Measurements from ENCODE around the gene HS1BP3.

HS1BP3 gene

GRCh38 chr2:20627712-20628380, 23.1 kb downstream of the HS1BP3 start:
- DNase-seq: no peak

- no peak for DNase-seq
These were observed 24.0 kb downstream of the HS1BP3 start for GRCh38 chr2:20626698-20627513.

GRCh38 chr2:20626392-20626697, 24.6 kb downstream of the HS1BP3 start:
- no peak for DNase-seq

DNA sequence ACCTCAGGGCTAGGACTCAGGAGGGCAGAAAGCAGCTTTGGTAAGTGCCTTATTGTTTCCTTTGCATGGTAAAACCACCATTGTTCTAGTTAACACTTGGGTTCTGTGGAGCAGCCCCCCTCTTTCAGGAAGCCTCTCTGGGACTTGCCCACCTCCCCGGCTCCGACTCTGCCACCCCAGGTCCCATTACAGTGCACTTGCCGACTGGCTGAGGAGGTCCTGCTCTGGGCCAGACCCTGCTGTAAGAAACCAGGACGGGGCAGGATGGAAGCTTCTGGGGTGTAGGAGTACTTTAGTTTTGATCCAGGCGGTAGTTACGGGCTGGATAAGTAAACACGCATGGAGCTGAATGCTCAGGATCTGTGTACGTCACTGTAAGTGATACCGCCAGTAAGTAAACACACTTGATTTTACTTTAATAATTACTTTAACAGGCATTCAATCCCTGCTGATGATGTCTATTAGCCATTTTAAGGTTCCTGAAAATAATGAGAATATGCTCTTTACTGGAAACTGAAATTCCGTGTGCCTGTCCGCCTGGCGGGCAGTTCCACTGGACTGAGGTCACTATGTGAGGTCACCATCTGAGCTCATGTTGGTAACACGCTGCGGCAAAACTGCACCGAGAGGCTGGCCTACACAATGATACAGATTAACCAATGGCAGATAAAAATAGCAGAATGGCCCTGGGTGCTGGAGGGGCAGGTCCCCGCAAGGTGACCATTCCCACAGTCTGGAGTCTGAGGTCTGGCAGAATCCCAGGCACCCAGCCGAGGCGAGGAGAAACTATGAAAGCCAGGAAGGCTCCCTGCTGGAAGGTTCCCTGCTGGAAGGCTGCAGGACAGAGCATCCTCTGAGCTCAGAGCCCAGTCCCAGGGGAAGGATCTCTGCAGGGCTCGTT, 25.2 kb downstream of the HS1BP3 start:
- peak; percentile 15 for DNase-seq

GRCh38 chr2:20624884-20625485, 25.9 kb downstream of the HS1BP3 start:
- no peak for DNase-seq

DNA sequence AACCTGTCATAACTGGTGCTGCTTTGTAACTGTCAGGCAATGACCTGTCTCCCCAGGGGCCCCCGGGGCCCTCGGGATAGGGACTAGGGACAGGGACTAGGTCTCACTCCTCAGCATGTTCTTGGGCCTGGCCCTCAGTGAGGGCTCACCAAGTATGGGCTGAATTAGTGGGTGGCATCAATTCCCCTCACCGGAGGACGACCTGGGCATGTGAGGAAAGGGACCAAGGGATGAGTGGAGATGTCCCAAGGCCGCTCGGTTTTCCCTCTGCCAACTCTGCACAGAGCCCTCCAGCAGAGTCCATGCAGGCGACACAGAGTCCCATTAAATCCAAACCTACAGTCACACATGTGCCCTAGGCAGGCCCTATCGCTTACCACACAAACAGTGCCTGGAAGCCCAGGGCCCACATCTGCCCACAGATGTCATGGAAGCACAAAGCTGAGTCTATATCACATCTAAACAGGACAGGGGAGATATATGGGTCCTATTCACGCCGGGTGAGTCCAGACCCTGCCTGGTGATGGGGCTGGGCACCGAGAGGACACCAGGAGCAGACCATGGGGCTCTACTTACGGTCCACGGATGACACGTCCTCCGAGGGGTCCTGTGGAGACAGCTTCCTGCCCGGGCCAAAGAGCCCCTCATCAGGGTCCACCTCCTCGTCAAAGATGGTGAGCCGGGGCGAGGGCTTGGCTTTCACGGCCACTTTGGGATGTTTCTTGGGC, 26.6 kb downstream of the HS1BP3 start:
- DNase-seq: no peak

GRCh38 chr2:20623741-20624155, 27.1 kb downstream of the HS1BP3 start:
- DNase-seq: no peak

DNA sequence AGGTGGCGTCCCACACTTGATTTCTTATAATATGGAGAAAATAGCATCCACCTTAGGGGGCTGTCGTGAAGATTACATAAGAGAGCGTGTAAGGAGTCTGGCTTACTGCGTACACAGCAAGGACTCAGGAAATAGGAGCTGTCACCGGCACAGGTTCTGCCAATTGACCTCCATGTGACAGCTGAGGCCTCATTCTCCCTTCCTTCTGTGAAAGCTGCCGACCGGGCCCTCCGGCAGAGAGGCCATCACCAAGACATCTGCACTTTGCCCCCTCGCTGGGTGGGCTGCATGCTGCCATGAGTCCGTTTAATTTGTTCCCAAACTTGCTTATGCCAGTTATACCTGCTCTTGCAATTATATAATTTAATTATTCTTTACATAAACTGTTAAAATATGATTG, 27.7 kb downstream of the HS1BP3 start:
- no peak for DNase-seq

DNA sequence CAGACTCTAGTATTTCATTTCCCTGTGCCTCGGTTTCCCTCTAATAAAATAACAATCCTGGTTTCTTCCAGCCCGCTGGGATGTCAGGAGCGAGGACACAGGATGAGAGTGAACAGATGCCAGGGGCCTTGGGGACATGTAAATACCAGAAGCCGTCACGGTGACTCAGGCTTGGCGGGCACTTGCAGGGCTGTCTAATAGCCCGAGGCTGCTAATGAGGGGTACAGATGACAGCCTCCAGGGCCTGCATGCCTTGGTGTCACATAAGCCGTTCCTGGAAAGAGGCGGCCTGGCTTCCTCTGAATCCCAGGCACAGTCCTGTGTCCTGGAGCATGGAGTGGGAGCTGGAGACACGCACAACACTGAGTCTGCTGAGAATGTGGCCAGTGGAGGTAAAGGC, 28.2 kb downstream of the HS1BP3 start:
- no peak for DNase-seq

- no peak for DNase-seq
These were observed 28.6 kb downstream of the HS1BP3 start for GRCh38 chr2:20622296-20622686.

DNA sequence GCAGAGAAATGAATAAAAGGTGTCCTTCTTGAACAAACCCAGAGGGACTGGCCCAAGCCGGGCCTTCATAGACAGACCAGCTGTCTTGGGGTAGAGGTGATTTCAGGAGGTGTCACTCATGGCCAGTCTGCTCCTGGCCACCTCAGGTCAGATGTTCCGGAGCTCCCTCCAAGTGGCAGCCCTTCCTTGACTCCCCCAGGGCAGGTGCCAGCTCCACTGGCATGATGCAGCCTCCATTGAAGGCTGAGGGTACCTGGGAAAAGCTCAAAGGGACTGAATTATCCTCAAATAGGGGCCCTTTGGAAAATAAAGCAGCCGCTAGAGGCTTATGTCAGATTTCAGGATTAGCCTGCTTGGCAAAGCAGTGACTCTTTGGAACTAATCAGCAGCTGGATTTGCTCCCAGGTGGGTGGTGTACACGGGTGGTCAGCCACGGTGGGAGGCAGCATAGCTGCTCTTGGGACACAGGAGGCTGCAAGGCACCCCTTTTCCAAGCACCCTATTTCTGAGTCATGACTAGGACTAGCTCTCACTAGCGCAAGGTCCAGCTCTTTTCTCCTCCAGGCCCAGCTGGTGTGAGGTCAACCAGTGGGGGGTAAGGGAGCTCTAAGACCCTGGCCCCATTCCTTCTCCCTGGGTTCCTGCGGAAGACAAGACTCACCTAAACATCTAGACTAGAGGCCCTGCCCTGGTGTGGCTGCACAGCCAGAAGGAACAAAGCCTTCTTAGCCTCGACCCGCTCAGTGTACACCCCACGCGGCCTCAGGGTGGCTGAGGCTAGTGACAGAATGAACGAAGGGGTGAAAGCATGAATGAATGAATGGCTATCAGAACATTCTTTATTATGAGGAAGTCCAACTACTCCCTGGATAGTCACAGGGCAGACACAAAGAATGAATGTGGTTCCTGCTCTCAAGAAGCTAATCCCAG, 29.3 kb downstream of the HS1BP3 start:
- no peak for DNase-seq

DNA sequence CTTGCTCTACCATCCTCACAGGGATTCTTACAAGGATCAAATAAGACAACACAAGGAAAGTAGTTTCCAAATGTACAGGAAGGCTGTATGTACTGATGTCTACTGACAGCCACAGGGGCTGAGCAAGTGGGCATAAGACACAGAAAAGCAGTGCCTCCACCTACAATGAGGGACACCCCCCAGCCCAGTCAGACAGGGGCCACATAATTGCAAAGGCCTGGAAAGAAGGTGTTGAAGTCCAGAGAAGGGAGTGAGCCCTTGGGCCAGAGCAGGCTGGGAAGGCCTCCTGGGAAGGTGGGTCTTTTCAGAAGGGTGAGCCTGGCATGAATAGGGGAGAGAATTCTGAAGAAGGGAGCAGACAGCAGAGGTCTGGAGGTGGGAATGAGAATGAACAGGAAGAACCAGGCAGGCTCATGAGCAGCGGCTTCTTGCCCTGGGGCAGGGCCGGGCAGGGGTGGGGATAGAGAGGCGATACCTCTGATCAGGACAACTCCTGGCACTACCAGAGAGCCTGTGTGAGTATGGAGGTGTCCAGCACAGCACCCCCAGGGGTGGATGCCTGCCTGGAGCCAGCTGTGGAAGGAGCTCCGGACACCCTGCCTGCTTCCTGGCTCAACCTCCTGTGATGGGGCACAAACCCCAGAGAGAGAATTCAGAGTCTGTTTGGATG, 30.1 kb downstream of the HS1BP3 start:
- DNase-seq: no peak

GRCh38 chr2:20620271-20620681, 30.6 kb downstream of the HS1BP3 start:
- no peak for DNase-seq

- no peak for DNase-seq
These were observed 31.3 kb downstream of the HS1BP3 start for GRCh38 chr2:20619624-20620024.

GRCh38 chr2:20618886-20619521, 31.9 kb downstream of the HS1BP3 start:
- DNase-seq: no peak

DNA sequence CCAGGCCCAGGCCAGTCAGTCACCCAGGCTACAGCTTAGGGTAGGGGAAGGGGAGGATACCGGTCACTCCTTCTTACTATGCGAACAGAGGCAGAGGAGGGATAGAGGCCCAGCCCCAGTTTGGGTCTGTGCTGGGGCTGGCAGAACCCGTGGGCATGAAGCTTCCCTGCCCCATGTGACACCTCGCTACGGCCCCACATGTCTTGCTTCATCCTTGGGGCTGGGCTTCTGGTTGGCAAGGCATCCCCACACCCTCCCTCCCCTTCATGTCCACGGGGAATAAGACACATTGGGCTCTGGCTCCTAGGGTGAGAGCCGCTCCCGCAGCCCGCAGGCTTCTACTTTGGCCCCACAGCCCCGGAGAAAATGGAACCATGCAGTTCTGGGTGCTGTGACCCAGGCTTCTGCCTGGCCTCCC, 32.4 kb downstream of the HS1BP3 start:
- DNase-seq: no peak

GRCh38 chr2:20617892-20618467, 32.9 kb downstream of the HS1BP3 start:
- DNase-seq: peak; percentile 25

DNA sequence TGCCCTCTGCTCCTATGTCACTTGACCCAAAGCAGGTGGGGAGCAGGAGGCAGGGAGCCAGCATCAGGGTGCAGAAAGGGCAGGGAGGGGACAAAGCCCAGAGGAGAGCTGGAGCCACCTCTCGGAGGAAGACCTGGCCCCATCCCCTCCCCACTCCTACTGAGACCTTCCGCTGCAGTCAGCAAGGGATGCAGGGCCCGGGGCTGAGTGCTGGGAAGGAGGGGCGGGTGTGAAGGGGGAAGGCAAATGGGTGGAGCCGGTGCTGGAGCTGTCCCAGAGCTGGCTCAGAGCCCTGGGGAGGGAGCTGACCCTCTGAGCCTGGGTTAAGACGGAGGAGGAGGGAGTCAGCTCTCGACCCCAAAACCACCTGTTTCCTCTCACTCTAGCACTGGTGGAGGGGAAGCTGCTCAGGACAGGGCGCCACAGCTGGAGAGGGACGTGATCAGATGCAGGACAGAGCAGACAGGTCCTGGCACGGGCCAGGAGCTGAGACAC, 33.8 kb downstream of the HS1BP3 start:
- no peak for DNase-seq

DNA sequence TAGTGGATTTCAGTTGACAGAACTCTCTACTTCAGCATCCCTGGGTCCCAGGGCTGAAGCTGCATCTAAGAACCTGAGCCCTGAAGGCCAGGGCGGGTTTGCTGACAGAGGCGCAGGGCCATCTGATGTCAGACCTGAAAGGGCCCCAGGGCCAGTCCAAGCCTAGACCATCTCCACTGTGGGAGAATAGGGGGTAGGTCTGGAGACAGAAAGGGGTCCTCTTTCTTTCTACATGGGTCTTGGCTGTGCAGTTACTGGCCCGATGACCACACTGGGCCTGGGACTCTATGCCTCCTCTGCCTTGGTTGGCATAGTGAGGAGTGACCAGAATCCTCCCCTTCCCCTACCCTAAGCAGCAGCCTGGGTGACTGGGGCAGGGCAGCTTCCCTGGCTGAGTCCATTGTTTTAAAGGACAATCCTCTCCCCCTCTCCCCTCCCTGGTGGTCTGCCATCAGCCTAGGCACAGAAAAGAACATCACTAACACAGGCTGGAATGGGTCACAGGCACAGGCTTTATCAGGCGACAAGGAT, 34.5 kb downstream of the HS1BP3 start:
- no peak for DNase-seq
